GM12878 (cell line): ENCODE measurements around the gene WFIKKN1. TPM values are rescaled to one million over a fixed set of nuclear protein-coding genes. Genes with fewer than 3 reads are reported as not detected.

Experiments used
- ATF3 ChIP-seq: IDR thresholded peaks from 2 replicates; pipeline ENCODE4 v1.6.1; 2011; ENCODE audit warnings: low read depth, mild to moderate bottlenecking, low read length, moderate library complexity, borderline replicate concordance; ENCODE audit errors: extremely low read depth
- BACH1 ChIP-seq: fragments of 450-650 bp; IDR thresholded peaks from 2 replicates; pipeline ENCODE4 v1.6.1; 2017; ENCODE audit warnings: mild to moderate bottlenecking, borderline replicate concordance
- DPF2 ChIP-seq: fragments of 450-650 bp; IDR thresholded peaks from 2 replicates; pipeline ENCODE4 v1.6.1; 2017; ENCODE audit warnings: mild to moderate bottlenecking
- EP300 ChIP-seq, 2 experiments: fragments of 150-350 bp in 1 of 2; IDR thresholded peaks; 2 replicates each; pipeline ENCODE4 v1.6.1; 2011 to 2012; ENCODE audit warnings: low read depth in 2 of 2, low read length in 2 of 2, borderline replicate concordance in 1 of 2, improper control_type of control experiment in 1 of 2, inconsistent platforms in 1 of 2; ENCODE audit not compliant: control insufficient read depth in 1 of 2
- EZH2 ChIP-seq: IDR thresholded peaks from 2 replicates; pipeline ENCODE4 v1.6.1; 2012; ENCODE audit warnings: low read depth, mild to moderate bottlenecking, control low read depth, inconsistent platforms, low read length, borderline replicate concordance; ENCODE audit not compliant: control insufficient read depth
- FOS ChIP-seq: IDR thresholded peaks from 3 replicates; pipeline ENCODE4 v1.6.1; 2011; ENCODE audit warnings: borderline replicate concordance; ENCODE audit not compliant: insufficient read length; ENCODE audit errors: extremely low read depth
- HDAC2 ChIP-seq: fragments of 200-600 bp; sonication (generic); IDR thresholded peaks from 2 replicates; pipeline ENCODE4 v1.6.1; 2017
- IRF5 ChIP-seq: fragments of 450-650 bp; IDR thresholded peaks from 2 replicates; pipeline ENCODE4 v1.6.1; 2017; ENCODE audit warnings: borderline replicate concordance
- KAT2A ChIP-seq: conservative IDR thresholded peaks from 2 replicates; pipeline ENCODE4 v1.6.1; 2011; ENCODE audit warnings: low read depth, low read length; ENCODE audit not compliant: control insufficient read depth
- KDM1A ChIP-seq: fragments of 200-600 bp; sonication (generic); IDR thresholded peaks from 2 replicates; pipeline ENCODE4 v1.6.1; 2016; ENCODE audit warnings: borderline replicate concordance
- PAX5 ChIP-seq: IDR thresholded peaks from 2 replicates; pipeline ENCODE4 v1.6.1; 2011; ENCODE audit warnings: low read depth, low read length, borderline replicate concordance
- PAX8 ChIP-seq: fragments of 450-650 bp; IDR thresholded peaks from 2 replicates; pipeline ENCODE4 v1.6.1; 2017; ENCODE audit warnings: mild to moderate bottlenecking, moderate library complexity
- PBX3 ChIP-seq: IDR thresholded peaks from 2 replicates; pipeline ENCODE4 v1.6.1; 2011; ENCODE audit warnings: mild to moderate bottlenecking, low read depth, low read length, moderate library complexity; ENCODE audit not compliant: insufficient replicate concordance
- PML ChIP-seq: IDR thresholded peaks from 2 replicates; pipeline ENCODE4 v1.6.1; 2012; ENCODE audit warnings: low read length, inconsistent platforms
- PRDM15 ChIP-seq: fragments of 450-650 bp; formaldehyde crosslinking; IDR thresholded peaks from 2 replicates; pipeline ENCODE4 v1.4.0; 2020; ENCODE audit warnings: mild to moderate bottlenecking, moderate library complexity
- RCOR1 ChIP-seq: conservative IDR thresholded peaks from 2 replicates; pipeline ENCODE4 v1.6.1; 2012; ENCODE audit warnings: low read depth, low read length, improper control_type of control experiment
- RUNX3 ChIP-seq: IDR thresholded peaks from 2 replicates; pipeline ENCODE4 v1.6.1; 2012; ENCODE audit warnings: low read length, inconsistent platforms
- TCF7 ChIP-seq: IDR thresholded peaks from 2 replicates; pipeline ENCODE4 v1.6.1; 2014; ENCODE audit warnings: antibody characterized with exemption, borderline replicate concordance
- ZBTB11 ChIP-seq: fragments of 450-650 bp; formaldehyde crosslinking; IDR thresholded peaks from 2 replicates; pipeline ENCODE4 v1.5.0; 2022; ENCODE audit warnings: mild to moderate bottlenecking, missing genetic modification characterization
- ZNF274 ChIP-seq: IDR thresholded peaks from one replicate; pipeline ENCODE4 v1.8.0; 2011; ENCODE audit not compliant: insufficient read length, insufficient read depth
- polyA plus RNA-seq, 11 experiments: library from polyadenylated mRNA; depleted of rRNA in 4 of 11; unstranded in 6 of 11; stranded (reverse) in 5 of 11; fragments of >200 nt; fragmentation: Nextera tagmentation in 4 of 11; fragmentation: Illumina TruSeq in 1 of 11; extraction: Ambion mirVana in 4 of 11; extraction: Trizol in 1 of 11; gene quantifications; 1 replicate in 1 of 11; 2 replicates in 10 of 11; pipeline versions ENCODE4 v1.2.1 to v1.2.3, GENCODE V29; 2011 to 2016; ENCODE audit warnings: inconsistent platforms in 2 of 11, missing spikeins in 2 of 11, low read depth in 1 of 11
- total RNA-seq, 4 experiments: library from RNA; depleted of rRNA in 3 of 4; stranded (reverse); fragments of >200 nt in 3 of 4; fragmentation: Illumina TruSeq in 1 of 4; extraction: Trizol in 1 of 4; gene quantifications; 2 replicates each; pipeline versions ENCODE4 v1.2.1 to v1.2.3, GENCODE V29; 2013 to 2021

The WFIKKN1 gene
- total and polyA plus RNA-seq, 10 of the 15 experiments (the other 5 are each of a cell fraction or from before 2014, with no cell fraction given) = 0.01 to 0.41 (median 0.05) TPM; not detected in 2

GRCh38 chr16:667780-668518 is 37.2 kb downstream of the WFIKKN1 start, which contains the start of gene RHOT2 (continued):
- TF ChIP-seq ZBTB11 (peak; percentile 69), FOS (no peak), RCOR1 (no peak), PBX3 (no peak), PAX5 (peak; percentile 36; the same call in 1 of the 2 replicates), PRDM15 (CRISPR knock-in tag) (no peak), TCF7 (no peak), BACH1 (peak; percentile 75), IRF5 (no peak), DPF2 (peak; percentile 72; the same call in 1 of the 2 replicates), RUNX3 (peak; percentile 69), EZH2 (no peak), ZNF274 (no peak), KAT2A (no peak), EP300 (IDR thresholded peaks at IDR 0.05; ENCODE audit: borderline replicate concordance in 1 of 2, control insufficient read depth in 1 of 2, low read depth in 2 of 2, low read length in 2 of 2) (no peak; a peak in 1 of 4 replicates), HDAC2 (no peak), KDM1A (no peak), PML (no peak), ATF3 (no peak), PAX8 (no peak)
